Calu3 (cell line): Measurements from ENCODE around the gene OR9Q1. TPM values are rescaled to one million over a fixed set of nuclear protein-coding genes. Genes with fewer than 3 reads are reported as not detected.

ENCODE experiments used
- total RNA-seq: library from RNA; stranded (reverse); gene quantifications from 2 replicates; pipeline ENCODE4 v1.2.3, GENCODE V29; 2022

The OR9Q1 gene
- total RNA-seq, 1 experiment from 2014 or later, result not detected

Other genes with a start within 250 kb of the OR9Q1 start
- gene OR6Q1, start 7.1 kb downstream of the OR9Q1 start, total RNA-seq, result not detected in 2 replicates
- gene OR9I1, start 101.6 kb downstream of the OR9Q1 start, total RNA-seq, result not detected in 2 replicates
- gene OR9Q2, start 165.2 kb downstream of the OR9Q1 start, total RNA-seq, result not detected in 2 replicates
- not detected in 2 replicates for gene OR1S2, start 180.3 kb downstream of the OR9Q1 start, total RNA-seq
- gene OR1S1, start 188.8 kb downstream of the OR9Q1 start, total RNA-seq, result not detected in 2 replicates
- gene OR10Q1, start 205.0 kb downstream of the OR9Q1 start, total RNA-seq, result not detected in 2 replicates
- not detected in 2 replicates for gene OR10W1, start 244.4 kb downstream of the OR9Q1 start, total RNA-seq